ENCODE results near the gene MS4A13.
"Not testable (repeated sequence)": the region's sequence is repeated elsewhere in the genome, so short reads cannot be mapped to it uniquely, and the experiment has no call there.

Gene MS4A13

DNA sequence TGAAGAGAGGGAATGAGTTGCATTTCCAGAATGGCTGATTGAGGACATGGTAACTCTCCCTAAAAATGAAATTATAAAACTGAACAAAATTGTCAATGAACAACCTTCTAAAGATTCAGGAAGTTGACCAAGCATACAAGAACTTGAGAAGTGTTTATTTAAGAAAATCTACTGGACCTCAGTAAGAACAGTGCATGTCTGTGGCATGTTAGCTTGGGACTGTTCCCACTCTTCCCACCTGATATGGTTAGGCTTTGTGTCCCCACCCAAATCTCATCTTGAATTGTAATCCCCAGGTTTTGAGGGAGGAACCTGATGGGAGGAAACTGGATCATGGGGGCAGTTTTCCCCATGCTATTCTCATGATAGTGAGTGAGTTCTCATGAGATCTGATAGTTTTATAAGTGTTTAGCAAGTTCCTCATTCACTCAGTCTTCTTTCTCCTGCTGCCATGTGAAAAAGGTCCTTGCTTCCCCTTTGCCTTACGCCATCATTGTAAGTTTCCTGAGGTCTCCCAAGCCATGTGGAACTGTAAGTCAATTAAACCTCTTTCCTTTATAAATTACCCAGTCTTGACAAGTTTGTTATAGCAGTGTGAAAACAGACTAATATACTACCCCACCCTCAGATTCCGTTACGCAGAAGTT lies 15.4 kb downstream of the MS4A13 start:
- DNase-seq: no peak

DNA sequence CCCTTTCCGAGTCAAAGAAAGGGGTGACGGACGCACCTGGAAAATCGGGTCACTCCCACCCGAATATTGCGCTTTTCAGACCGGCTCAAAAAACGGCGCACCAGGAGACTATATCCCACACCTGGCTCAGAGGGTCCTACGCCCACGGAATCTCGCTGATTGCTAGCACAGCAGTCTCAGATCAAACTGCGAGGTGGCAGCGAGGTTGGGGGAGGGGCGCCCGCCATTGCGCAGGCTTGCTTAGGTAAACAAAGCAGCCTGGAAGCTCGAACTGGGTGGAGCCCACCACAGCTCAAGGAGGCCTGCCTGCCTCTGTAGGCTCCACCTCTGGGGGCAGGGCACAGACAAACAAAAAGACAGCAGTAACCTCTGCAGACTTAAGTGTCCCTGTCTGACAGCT lies 17.2 kb downstream of the MS4A13 start:
- DNase-seq: not testable (repeated sequence)

GRCh38 chr11:60538627-60539026 lies 23.4 kb downstream of the MS4A13 start:
- not testable (repeated sequence) for DNase-seq

GRCh38 chr11:60544077-60544476 lies 28.9 kb downstream of the MS4A13 start:
- DNase-seq: no peak

DNA sequence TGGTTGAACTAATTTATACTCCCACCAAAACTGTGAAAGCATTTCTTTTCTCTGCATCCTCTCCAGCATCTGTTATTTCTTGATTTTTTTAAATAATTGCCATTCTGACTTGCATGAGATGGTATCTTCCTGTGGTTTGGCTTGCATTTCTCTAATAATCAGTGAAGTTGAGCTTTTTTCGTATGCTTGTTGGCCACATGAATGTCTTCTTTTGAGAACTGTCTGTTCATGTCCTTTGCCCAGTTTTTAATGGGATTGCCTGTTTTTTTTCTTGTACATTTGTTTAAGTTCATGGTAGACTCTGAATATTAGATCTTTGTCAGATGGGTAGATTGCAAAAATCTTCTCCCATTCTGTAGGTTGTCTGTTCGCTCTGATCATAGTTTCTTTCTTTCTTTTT lies 46.1 kb downstream of the MS4A13 start:
- DNase-seq: no peak

DNA sequence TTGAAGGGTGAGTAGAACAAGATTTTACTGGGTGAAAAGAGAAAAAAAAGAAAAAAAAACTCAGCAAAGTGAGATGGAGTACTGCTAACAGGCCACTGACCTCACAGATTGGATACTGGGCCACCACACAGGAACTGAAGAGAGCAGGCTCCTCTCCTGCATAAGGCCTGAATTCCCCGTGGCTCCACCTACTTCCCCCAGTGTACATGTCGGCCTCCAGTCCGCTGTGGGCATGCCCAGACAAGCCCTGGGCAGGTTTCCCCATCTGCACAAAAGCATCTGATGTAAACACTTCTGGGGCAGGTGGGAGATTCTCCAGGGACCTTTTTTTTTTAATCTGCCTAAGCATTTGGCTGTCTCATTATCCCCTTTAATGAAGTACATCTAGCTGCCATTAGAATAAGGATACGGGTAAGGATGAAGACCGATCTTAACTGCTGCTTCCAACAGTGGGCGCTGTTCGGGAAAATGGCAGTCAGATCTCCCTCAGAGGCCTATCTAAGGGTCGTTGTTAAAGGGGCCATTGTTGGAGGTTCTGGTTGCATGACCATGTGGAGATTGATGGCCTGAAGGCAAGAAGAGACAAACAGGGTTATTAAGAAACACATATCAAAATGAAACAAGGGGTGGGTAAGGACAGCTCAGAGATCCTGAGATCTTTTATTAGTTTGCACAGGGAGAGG lies 48.5 kb downstream of the MS4A13 start:
- no peak for DNase-seq

DNA sequence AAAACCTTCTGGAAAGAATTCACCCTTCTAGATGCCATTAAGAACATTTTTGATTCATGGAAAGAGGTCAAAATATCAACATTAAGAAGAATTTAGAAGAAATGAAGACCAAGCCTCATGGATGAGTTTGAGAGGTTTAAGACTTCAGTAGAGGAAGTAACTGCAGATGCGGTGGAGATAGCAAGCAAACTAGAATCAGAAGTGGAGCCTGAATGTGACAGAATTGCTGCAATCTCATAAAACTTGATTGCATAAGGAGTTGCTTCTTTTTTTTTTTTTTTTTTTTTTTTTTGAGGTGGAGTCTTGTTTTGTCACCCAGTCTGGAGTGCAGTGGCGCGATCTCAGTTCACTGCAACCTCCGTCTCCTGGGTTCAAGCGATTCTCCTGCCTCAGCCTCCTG lies 51.6 kb downstream of the MS4A13 start:
- no peak for DNase-seq

DNA sequence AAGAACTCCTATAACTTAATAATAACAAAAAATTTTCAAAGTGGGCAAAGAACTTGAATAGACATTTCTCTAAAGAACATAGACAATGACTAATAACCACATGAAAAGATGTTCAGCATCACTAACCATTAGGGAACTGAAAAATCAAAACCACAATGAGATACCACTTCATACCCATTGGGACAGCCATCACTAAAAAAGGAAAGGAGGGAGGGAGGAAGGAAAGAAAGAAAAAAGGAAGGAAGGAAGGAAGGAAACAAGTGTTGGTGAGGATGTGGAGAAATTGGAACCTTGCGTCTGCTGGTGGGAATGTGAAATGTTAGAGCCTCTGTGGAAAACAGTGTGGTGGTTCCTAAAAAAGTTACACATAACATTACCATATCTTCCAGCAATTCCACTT lies 55.8 kb downstream of the MS4A13 start:
- no peak for DNase-seq

DNA sequence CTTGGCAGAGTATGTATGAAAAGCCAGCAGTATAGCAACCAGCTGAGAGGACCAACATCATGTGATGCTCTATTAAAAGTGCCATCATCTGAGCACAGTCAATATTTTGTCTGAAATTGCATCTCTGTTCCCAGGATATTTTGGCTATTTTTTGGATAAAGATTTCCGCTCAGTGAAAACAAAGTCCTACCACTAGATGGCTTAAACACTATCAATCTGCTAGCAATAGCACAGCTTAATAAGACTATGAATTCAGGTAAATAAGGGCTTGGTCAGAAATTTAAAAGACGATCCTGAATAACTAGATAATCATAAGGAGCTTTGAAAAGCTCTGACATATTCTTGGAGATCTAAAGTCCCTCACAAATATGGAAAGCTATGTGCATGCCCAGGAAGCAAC lies 74.4 kb downstream of the MS4A13 start:
- no peak for DNase-seq
